GM12873 (cell line): ENCODE data around the gene NNAT.

Experiments
- CTCF ChIP-seq: IDR thresholded peaks from 2 replicates; pipeline ENCODE4 v1.5.1; 2012; ENCODE audit warnings: low read depth, mild to moderate bottlenecking, moderate library complexity, low read length, control low read depth; ENCODE audit not compliant: insufficient read depth; ENCODE audit errors: missing control alignments

NNAT gene

GRCh38 chr20:37540001-37540400 is 19.0 kb downstream of the NNAT start:
- no peak for TF ChIP-seq CTCF

- TF ChIP-seq CTCF: no peak
These were observed 20.3 kb downstream of the NNAT start for GRCh38 chr20:37541326-37541725.

GRCh38 chr20:37542281-37542680 is 21.2 kb downstream of the NNAT start:
- TF ChIP-seq CTCF: no peak

GRCh38 chr20:37543828-37544227 is 22.8 kb downstream of the NNAT start:
- TF ChIP-seq CTCF: peak; percentile 27

GRCh38 chr20:37544386-37544785 is 23.3 kb downstream of the NNAT start:
- TF ChIP-seq CTCF: no peak

GRCh38 chr20:37545516-37545915 is 24.5 kb downstream of the NNAT start:
- no peak for TF ChIP-seq CTCF

- no peak for TF ChIP-seq CTCF
These were observed 26.9 kb downstream of the NNAT start for GRCh38 chr20:37547912-37548311.

GRCh38 chr20:37552415-37552814 is 31.4 kb downstream of the NNAT start:
- no peak for TF ChIP-seq CTCF
